ENCODE data around the gene SUMF1.
A peak's percentile ranks its signal among the peaks of the same experiment; 100 is the strongest.
"Not testable (repeated sequence)": the region's sequence is repeated elsewhere in the genome, so short reads cannot be mapped to it uniquely, and the experiment has no call there.

Gene SUMF1

GRCh38 chr3:4334548-4334947 is 132.5 kb downstream of the SUMF1 start:
- no peak for DNase-seq

- DNase-seq = no peak
Measured at GRCh38 chr3:4332991-4333390, 134.1 kb downstream of the SUMF1 start.

GRCh38 chr3:4332574-4332973 is 134.5 kb downstream of the SUMF1 start:
- no peak for DNase-seq

GRCh38 chr3:4332111-4332510 is 135.0 kb downstream of the SUMF1 start:
- DNase-seq = no peak

- DNase-seq = not testable (repeated sequence)
Measured at GRCh38 chr3:4329806-4330205, 137.3 kb downstream of the SUMF1 start.

GRCh38 chr3:4326868-4327267 is 140.2 kb downstream of the SUMF1 start:
- no peak for DNase-seq

- peak; percentile 37 for DNase-seq
Measured at GRCh38 chr3:4323246-4324027, 143.6 kb downstream of the SUMF1 start.

GRCh38 chr3:4322635-4323034 is 144.4 kb downstream of the SUMF1 start:
- DNase-seq = peak; percentile 89

GRCh38 chr3:4321732-4322131 is 145.3 kb downstream of the SUMF1 start:
- DNase-seq = no peak

- DNase-seq = peak; percentile 18
Measured at GRCh38 chr3:4320096-4320911, 146.8 kb downstream of the SUMF1 start.

- no peak for DNase-seq
Measured at GRCh38 chr3:4314688-4315087, 152.4 kb downstream of the SUMF1 start.

GRCh38 chr3:4313606-4314293 is 153.3 kb downstream of the SUMF1 start:
- DNase-seq = peak; percentile 22

GRCh38 chr3:4311496-4311895 is 155.6 kb downstream of the SUMF1 start:
- no peak for DNase-seq

All from fibroblast of skin of abdomen (primary cell).